MCF 10A (cell line): Measurements from ENCODE around the gene ASTN2. TPM values are rescaled to one million over a fixed set of nuclear protein-coding genes. Genes with fewer than 3 reads are reported as not detected.

Experiments used
- BruUV-seq: library from RNA; stranded (reverse); fragments of 400-500 nt; replicated peaks from 2 replicates; lab custom pipeline; 2021; lab: Mats Ljungman, UMichigan
- CTCF ChIA-PET: fragments of 300-600 bp; sonication (Branson Sonifier 250); formaldehyde crosslinking; extraction: SDS; loops from one replicate; lab custom pipeline; 2021; ENCODE audit warnings: antibody characterized with exemption, inconsistent platforms; lab: Yijun Ruan, JAX
- POLR2A ChIA-PET: fragments of 300-600, 350-650 bp; sonication (Branson Sonifier 250); formaldehyde crosslinking; extraction: SDS; loops from one replicate; lab custom pipeline; 2020; ENCODE audit warnings: antibody characterized with exemption, inconsistent platforms; lab: Yijun Ruan, JAX
- DNase-seq: peaks from one replicate; pipeline ENCODE4 v3.0.0-alpha.2; 2018; ENCODE audit not compliant: unreplicated experiment
- H3K27ac Mint-ChIP-seq: one replicate; pipeline ENCODE4 v1.8.0; 2022; ENCODE audit warnings: mild to moderate bottlenecking, low read depth, mixed read lengths; ENCODE audit not compliant: unreplicated experiment
- H3K27me3 Mint-ChIP-seq: one replicate; pipeline ENCODE4 v1.8.0; 2022; ENCODE audit warnings: mixed read lengths; ENCODE audit not compliant: insufficient read depth, unreplicated experiment
- H3K36me3 Mint-ChIP-seq: one replicate; pipeline ENCODE4 v1.8.0; 2022; ENCODE audit warnings: mild to moderate bottlenecking, moderate library complexity, mixed read lengths; ENCODE audit not compliant: insufficient read depth, unreplicated experiment
- H3K4me1 Mint-ChIP-seq: one replicate; pipeline ENCODE4 v1.8.0; 2022; ENCODE audit warnings: mixed read lengths; ENCODE audit not compliant: insufficient read depth, unreplicated experiment
- H3K4me3 Mint-ChIP-seq: one replicate; pipeline ENCODE4 v1.8.0; 2022; ENCODE audit warnings: mild to moderate bottlenecking, moderate library complexity, mixed read lengths; ENCODE audit not compliant: unreplicated experiment
- H3K9me3 Mint-ChIP-seq: one replicate; pipeline ENCODE4 v1.8.0; 2022; ENCODE audit warnings: mixed read lengths; ENCODE audit not compliant: unreplicated experiment
- intact Hi-C: fragments of 100-400 bp; cut with micrococcal nuclease; formaldehyde crosslinking; loops from 2 replicates; pipeline ENCODE4 v1.14.1; 2022
- total RNA-seq: library from RNA; stranded (reverse); gene quantifications from 2 replicates; pipeline ENCODE4 v1.2.3, GENCODE V29; 2022
- TF ChIP-seq, protein P1 (sequence below): fragments of 200-600 bp; IDR thresholded peaks from one replicate; pipeline ENCODE4 v1.8.0; 2022; ENCODE audit warnings: antibody characterized with exemption, mild to moderate bottlenecking; ENCODE audit not compliant: unreplicated experiment

The ASTN2 gene
- total RNA-seq, 1 experiment from 2014 or later = 1.8 TPM

DNA sequence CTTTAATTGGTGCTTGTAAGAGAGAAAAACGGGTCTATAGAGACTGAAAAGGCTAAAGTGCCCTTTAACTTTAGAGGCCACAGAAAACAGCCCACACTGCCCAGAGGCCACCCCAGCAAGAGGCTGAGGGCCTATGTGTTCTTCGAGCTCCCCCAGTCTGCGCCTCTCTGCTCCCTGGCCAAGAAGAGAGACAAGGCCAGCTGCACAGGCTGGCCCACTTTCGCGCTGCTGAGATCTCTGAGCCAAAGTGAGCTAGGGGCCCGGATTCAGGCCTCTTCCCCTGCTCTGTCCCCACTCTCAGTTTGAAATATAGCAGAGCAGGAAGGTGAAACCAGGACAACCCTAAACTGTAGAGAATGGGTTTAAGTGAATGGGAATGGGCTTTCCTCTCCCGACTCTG is 859.7 kb downstream of the ASTN2 start:
- TF ChIP-seq, protein P1, sequence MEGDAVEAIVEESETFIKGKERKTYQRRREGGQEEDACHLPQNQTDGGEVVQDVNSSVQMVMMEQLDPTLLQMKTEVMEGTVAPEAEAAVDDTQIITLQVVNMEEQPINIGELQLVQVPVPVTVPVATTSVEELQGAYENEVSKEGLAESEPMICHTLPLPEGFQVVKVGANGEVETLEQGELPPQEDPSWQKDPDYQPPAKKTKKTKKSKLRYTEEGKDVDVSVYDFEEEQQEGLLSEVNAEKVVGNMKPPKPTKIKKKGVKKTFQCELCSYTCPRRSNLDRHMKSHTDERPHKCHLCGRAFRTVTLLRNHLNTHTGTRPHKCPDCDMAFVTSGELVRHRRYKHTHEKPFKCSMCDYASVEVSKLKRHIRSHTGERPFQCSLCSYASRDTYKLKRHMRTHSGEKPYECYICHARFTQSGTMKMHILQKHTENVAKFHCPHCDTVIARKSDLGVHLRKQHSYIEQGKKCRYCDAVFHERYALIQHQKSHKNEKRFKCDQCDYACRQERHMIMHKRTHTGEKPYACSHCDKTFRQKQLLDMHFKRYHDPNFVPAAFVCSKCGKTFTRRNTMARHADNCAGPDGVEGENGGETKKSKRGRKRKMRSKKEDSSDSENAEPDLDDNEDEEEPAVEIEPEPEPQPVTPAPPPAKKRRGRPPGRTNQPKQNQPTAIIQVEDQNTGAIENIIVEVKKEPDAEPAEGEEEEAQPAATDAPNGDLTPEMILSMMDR = no peak
- H3K27ac Mint-ChIP-seq = no peak overlapping the region
- no peak for DNase-seq
- no peaks in the 10 kb centered on the region for H3K36me3 Mint-ChIP-seq
- H3K4me1 Mint-ChIP-seq = no peaks in the 10 kb centered on the region
- no peaks in the 10 kb centered on the region for H3K9me3 Mint-ChIP-seq
- H3K27me3 Mint-ChIP-seq = no peaks in the 10 kb centered on the region
- intact Hi-C loops = no loop called here
- no TSS peak for BruUV-seq
- no peak overlapping the region for H3K4me3 Mint-ChIP-seq
- CTCF ChIA-PET = interaction anchor here (0.6 kb wide), 2 partner anchors 143 to 556 kb away, joined by 3 read pairs; no protein-coding TSS in a partner anchor
- POLR2A ChIA-PET = no interaction called here

DNA sequence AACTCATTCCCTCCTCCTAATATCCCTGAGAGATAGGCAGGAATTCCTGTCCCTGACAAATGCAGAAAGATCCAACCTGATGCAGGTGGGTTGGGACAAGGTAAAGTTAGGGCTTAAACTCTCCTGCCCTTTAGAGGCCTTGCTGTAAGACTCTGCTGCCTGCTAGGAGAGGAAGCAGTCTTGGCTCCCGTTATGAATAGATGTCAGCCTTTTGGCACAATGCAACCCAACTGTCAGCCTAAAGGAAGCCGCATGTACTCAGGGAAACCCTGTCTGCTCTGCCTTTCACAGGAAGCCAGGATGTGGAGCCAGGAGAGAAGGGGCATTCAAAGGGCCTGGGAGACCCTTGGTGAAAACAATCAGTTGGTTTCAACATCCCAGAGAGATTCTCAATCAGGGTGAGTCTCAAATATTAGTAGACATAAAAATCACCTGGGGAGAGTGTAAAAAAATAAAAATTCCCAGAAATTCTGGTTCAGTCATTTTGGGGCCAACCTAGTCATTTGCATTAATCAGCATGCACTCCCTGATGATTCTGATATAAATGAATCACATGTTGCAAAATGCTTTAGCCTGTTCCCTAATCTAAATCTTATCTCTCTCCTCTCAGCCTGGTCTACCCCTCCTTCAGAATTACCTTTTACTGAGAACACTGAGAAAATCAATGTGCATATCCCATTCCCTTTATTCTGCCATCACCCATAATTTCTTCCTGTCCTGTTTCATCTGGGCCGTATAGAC is 864.0 kb downstream of the ASTN2 start:
- ChIA-PET CTCF (interaction anchor here (0.5 to 1.6 kb wide), 4 partner anchors 28 to 957 kb away, joined by 3 to 7 read pairs (median 4); no protein-coding TSS in a partner anchor), POLR2A (no interaction called here)
- Mint-ChIP-seq H3K4me3 (no peak overlapping the region), H3K9me3 (no peaks in the 10 kb centered on the region), H3K27ac (no peak overlapping the region), H3K4me1 (peaks cover 20% of the 10 kb centered on the region), H3K27me3 (no peaks in the 10 kb centered on the region), H3K36me3 (no peaks in the 10 kb centered on the region)
- peak; percentile 60 for DNase-seq
- TF ChIP-seq, protein P1 = no peak
- intact Hi-C loops = no loop called here
- BruUV-seq = no TSS peak

DNA sequence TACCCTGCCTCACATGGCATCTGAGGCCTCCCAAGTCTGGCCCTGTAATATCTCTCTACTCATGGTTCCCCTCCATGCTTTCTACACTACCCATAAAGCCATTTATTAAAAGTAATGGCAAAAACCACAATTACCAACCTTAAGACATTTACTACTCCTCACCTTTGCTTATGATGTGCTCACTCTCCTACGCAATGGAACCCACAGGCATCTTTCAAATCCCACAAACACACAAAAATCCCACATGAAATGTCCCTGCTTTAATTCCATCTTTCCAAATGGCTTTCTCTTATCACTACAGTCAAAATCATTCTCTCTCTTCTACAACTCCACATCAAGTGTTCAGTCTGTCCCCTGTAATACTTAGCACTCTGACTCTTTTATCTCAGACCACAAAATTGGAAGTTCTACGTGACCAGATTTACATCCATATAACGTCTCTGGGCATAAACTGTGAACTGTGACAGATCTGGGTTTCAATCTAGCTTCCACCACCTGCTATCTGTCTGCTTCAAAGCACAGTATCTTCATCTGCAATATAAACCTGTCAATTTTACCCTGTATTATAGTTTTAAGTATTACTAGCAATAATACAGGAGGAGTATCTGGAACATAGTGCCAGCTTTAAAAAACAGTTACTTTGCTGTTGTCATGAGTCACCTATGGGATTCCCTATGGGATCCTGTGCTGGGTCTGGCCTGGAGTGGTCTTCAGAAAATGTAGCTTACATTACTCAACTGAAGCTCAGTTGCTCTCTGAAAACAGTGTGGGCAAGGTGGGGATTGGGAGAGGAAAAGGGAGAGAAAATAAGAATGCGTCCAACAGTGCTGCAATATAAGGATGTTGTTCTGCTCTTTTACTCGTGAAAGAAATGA is 864.8 kb downstream of the ASTN2 start:
- Mint-ChIP-seq H3K36me3 (no peaks in the 10 kb centered on the region), H3K27ac (no peak overlapping the region), H3K9me3 (no peaks in the 10 kb centered on the region), H3K27me3 (no peaks in the 10 kb centered on the region), H3K4me3 (no peak overlapping the region), H3K4me1 (peaks cover 20% of the 10 kb centered on the region)
- TF ChIP-seq, protein P1 = no peak
- CTCF ChIA-PET = interaction anchor here (0.5 to 2.2 kb wide), 6 partner anchors 22 to 958 kb away, joined by 3 to 12 read pairs (median 4); no protein-coding TSS in a partner anchor
- POLR2A ChIA-PET = interaction anchor here (0.6 to 1.1 kb wide), 4 partner anchors 11 to 690 kb away, joined by 3 read pairs; no protein-coding TSS in a partner anchor
- BruUV-seq = no TSS peak
- DNase-seq = no peak
- intact Hi-C loops = loop anchor here (1.0 to 5.0 kb wide), 2 partner anchors 48 to 129 kb away; no protein-coding TSS in a partner anchor
